DND-41 (cell line): ENCODE measurements around the gene EFNA4.
A peak's percentile ranks its signal among the peaks of the same experiment; 100 is the strongest.

Source experiments
- ATAC-seq: fragments of 200-7000 bp; cut with Tn5 transposase; 3 replicates; pipeline ENCODE4 v1.9.1; 2021; ENCODE audit warnings: low read depth; ENCODE audit not compliant: insufficient read depth
- DNase-seq: peaks from one replicate; pipeline ENCODE4 v3.0.0-alpha.2; 2020
- H2AFZ ChIP-seq: 2 replicates; pipeline ENCODE4 v1.6.0; 2012; ENCODE audit warnings: low read depth, low read length
- H3K27ac ChIP-seq: 2 replicates; pipeline ENCODE4 v1.5.1; 2012; ENCODE audit warnings: low read length, inconsistent platforms
- H3K27me3 ChIP-seq: fragments of 200-600 bp; sonication (generic); 2 replicates; pipeline ENCODE4 v1.6.0; 2012; ENCODE audit warnings: low read length, mild to moderate bottlenecking, inconsistent platforms; ENCODE audit not compliant: insufficient read depth, poor library complexity
- H3K36me3 ChIP-seq: 2 replicates; pipeline ENCODE4 v1.5.1; 2012; ENCODE audit warnings: low read length, inconsistent platforms; ENCODE audit not compliant: insufficient read depth
- H3K4me1 ChIP-seq: 2 replicates; pipeline ENCODE4 v1.5.1; 2012; ENCODE audit warnings: mild to moderate bottlenecking, low read length; ENCODE audit not compliant: insufficient read depth
- H3K4me2 ChIP-seq: 2 replicates; pipeline ENCODE4 v1.6.0; 2012; ENCODE audit warnings: mild to moderate bottlenecking, moderate library complexity, low read length, inconsistent platforms; ENCODE audit not compliant: insufficient read depth
- H3K4me3 ChIP-seq, 2 experiments: fragments of 200-600 bp in 1 of 2; shearing (Covaris generic) in 1 of 2; 2 replicates each; pipeline ENCODE4 v1.5.1; 2012 to 2016; ENCODE audit warnings: inconsistent platforms in 2 of 2, low read length in 2 of 2, mild to moderate bottlenecking in 2 of 2, low read depth in 1 of 2, moderate library complexity in 1 of 2
- H3K79me2 ChIP-seq: 2 replicates; pipeline ENCODE4 v1.6.0; 2012; ENCODE audit warnings: low read length, inconsistent platforms; ENCODE audit not compliant: insufficient read depth
- H3K9ac ChIP-seq: 2 replicates; pipeline ENCODE4 v1.6.0; 2012; ENCODE audit warnings: low read depth, mild to moderate bottlenecking, inconsistent platforms, low read length, moderate library complexity
- H3K9me3 ChIP-seq: 2 replicates; pipeline ENCODE4 v1.5.1; 2012; ENCODE audit warnings: low read length, moderate library complexity, mild to moderate bottlenecking, inconsistent platforms; ENCODE audit not compliant: insufficient read depth, severe bottlenecking
- H4K20me1 ChIP-seq: 2 replicates; pipeline ENCODE4 v1.6.0; 2012; ENCODE audit warnings: low read length; ENCODE audit not compliant: insufficient read depth
- EZH2 ChIP-seq: IDR thresholded peaks from 3 replicates; pipeline ENCODE4 v1.6.1; 2012; ENCODE audit warnings: borderline replicate concordance, low read depth, mild to moderate bottlenecking, moderate library complexity, low read length, inconsistent platforms; ENCODE audit not compliant: severe bottlenecking
- TF ChIP-seq, protein P1 (sequence below): IDR thresholded peaks from 2 replicates; pipeline ENCODE4 v1.5.1; 2012; ENCODE audit warnings: borderline replicate concordance, low read length, moderate library complexity, mild to moderate bottlenecking; ENCODE audit not compliant: poor library complexity, severe bottlenecking; ENCODE audit errors: extremely low read depth

Gene EFNA4

DNA sequence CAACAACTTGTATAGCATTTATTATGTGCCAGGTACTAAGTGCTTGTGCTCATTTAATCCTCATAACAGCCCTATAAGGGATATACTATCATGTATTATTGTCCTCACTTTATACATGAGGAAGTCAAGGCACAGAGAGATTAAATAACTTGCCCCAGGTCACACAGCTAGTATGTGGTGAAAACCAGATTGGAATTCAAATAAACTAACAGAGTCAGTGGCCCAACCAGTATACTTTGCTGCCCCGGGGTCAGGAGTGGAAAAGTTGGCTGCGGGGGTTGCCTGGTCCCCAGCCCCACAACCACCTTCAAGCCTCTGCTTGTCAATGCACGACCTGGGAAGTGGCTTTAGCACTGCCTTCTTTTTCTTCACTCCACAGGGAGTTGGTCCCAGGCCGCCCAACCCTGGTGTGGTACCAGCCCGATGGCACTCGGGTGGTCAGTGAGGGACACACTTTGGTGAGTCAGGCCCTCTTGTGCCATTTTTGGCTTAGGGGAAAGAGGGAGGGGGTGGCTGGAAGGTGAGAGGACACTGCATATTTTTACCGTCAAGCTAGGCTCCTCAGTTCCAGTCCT, 9.9 kb upstream of the EFNA4 start:
- Histone ChIP-seq H3K79me2 (no peaks in the 10 kb centered on the region), H3K9ac (no peak overlapping the region), H3K36me3 (no peaks in the 10 kb centered on the region), H3K4me2 (no peak overlapping the region), H3K27me3 (peaks cover 34% of the 10 kb centered on the region), H4K20me1 (peaks cover 15% of the 10 kb centered on the region), H3K4me1 (peaks cover 15% of the 10 kb centered on the region), H3K27ac (no peak overlapping the region), H3K4me3 (no peak overlapping the region), H2AFZ (no peak overlapping the region), H3K9me3 (no peaks in the 10 kb centered on the region)
- TF ChIP-seq, protein P1, sequence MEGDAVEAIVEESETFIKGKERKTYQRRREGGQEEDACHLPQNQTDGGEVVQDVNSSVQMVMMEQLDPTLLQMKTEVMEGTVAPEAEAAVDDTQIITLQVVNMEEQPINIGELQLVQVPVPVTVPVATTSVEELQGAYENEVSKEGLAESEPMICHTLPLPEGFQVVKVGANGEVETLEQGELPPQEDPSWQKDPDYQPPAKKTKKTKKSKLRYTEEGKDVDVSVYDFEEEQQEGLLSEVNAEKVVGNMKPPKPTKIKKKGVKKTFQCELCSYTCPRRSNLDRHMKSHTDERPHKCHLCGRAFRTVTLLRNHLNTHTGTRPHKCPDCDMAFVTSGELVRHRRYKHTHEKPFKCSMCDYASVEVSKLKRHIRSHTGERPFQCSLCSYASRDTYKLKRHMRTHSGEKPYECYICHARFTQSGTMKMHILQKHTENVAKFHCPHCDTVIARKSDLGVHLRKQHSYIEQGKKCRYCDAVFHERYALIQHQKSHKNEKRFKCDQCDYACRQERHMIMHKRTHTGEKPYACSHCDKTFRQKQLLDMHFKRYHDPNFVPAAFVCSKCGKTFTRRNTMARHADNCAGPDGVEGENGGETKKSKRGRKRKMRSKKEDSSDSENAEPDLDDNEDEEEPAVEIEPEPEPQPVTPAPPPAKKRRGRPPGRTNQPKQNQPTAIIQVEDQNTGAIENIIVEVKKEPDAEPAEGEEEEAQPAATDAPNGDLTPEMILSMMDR = no peak
- no peak for TF ChIP-seq EZH2
- DNase-seq (no peak), ATAC-seq (no peak)

DNA sequence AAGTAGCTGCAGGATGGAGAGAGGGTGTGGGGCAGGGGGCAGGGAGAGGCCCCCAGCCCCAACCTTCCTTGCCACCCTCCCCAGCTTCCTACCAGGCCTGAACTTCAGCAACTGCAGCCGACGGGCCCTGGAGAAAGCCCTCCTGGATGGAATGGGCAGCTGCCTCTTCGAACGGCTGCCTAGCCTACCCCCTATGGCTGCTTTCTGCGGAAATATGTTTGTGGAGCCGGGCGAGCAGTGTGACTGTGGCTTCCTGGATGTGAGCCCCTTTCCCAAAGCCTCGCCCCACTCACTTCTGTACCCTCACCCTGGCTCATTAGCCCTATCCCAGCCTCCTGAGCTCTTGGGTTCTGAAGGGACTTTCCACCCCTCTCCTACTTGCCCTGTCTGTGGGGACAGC, 6.4 kb upstream of the EFNA4 start:
- ATAC-seq = no peak
- Histone ChIP-seq H3K4me3 (no peak overlapping the region), H3K4me2 (no peak overlapping the region), H3K9me3 (no peaks in the 10 kb centered on the region), H3K9ac (no peak overlapping the region), H3K4me1 (peaks cover 7% of the 10 kb centered on the region), H3K27me3 (peaks cover 11% of the 10 kb centered on the region), H3K27ac (no peak overlapping the region), H4K20me1 (peaks cover 24% of the 10 kb centered on the region), H2AFZ (no peak overlapping the region), H3K79me2 (no peaks in the 10 kb centered on the region), H3K36me3 (no peaks in the 10 kb centered on the region)
- DNase-seq = no peak
- no peak for TF ChIP-seq EZH2
- TF ChIP-seq, protein P1 = no peak

DNA sequence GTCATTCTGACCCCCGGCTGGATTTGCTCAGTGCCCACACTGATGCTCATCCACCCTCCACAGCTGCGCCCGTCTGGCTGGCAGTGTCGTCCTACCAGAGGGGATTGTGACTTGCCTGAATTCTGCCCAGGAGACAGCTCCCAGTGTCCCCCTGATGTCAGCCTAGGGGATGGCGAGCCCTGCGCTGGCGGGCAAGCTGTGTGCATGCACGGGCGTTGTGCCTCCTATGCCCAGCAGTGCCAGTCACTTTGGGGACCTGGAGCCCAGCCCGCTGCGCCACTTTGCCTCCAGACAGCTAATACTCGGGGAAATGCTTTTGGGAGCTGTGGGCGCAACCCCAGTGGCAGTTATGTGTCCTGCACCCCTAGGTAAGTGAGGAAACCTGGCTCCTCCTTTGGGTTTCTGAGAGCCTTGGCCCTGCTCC, 5.7 kb upstream of the EFNA4 start:
- Histone ChIP-seq H3K4me3 (no peak overlapping the region), H3K9me3 (no peaks in the 10 kb centered on the region), H3K27me3 (peaks cover 9% of the 10 kb centered on the region), H3K36me3 (no peaks in the 10 kb centered on the region), H3K79me2 (no peaks in the 10 kb centered on the region), H3K27ac (no peak overlapping the region), H3K9ac (no peak overlapping the region), H4K20me1 (peaks cover 27% of the 10 kb centered on the region), H3K4me2 (no peak overlapping the region), H3K4me1 (peaks cover 13% of the 10 kb centered on the region), H2AFZ (no peak overlapping the region)
- DNase-seq (no peak), ATAC-seq (no peak)
- TF ChIP-seq, protein P1 = peak; percentile 9
- TF ChIP-seq EZH2 = no peak
